MCF 10A (cell line): ENCODE data around the gene TM4SF20. TPM values are rescaled to one million over a fixed set of nuclear protein-coding genes. Genes with fewer than 3 reads are reported as not detected.

ENCODE experiments used
- BruUV-seq: library from RNA; stranded (reverse); fragments of 400-500 nt; replicated peaks from 2 replicates; lab custom pipeline; 2021; lab: Mats Ljungman, UMichigan
- CTCF ChIA-PET: fragments of 300-600 bp; sonication (Branson Sonifier 250); formaldehyde crosslinking; extraction: SDS; loops from one replicate; lab custom pipeline; 2021; ENCODE audit warnings: antibody characterized with exemption, inconsistent platforms; lab: Yijun Ruan, JAX
- POLR2A ChIA-PET: fragments of 300-600, 350-650 bp; sonication (Branson Sonifier 250); formaldehyde crosslinking; extraction: SDS; loops from one replicate; lab custom pipeline; 2020; ENCODE audit warnings: antibody characterized with exemption, inconsistent platforms; lab: Yijun Ruan, JAX
- DNase-seq: peaks from one replicate; pipeline ENCODE4 v3.0.0-alpha.2; 2018; ENCODE audit not compliant: unreplicated experiment
- H3K27ac Mint-ChIP-seq: one replicate; pipeline ENCODE4 v1.8.0; 2022; ENCODE audit warnings: mild to moderate bottlenecking, low read depth, mixed read lengths; ENCODE audit not compliant: unreplicated experiment
- H3K27me3 Mint-ChIP-seq: one replicate; pipeline ENCODE4 v1.8.0; 2022; ENCODE audit warnings: mixed read lengths; ENCODE audit not compliant: insufficient read depth, unreplicated experiment
- H3K36me3 Mint-ChIP-seq: one replicate; pipeline ENCODE4 v1.8.0; 2022; ENCODE audit warnings: mild to moderate bottlenecking, moderate library complexity, mixed read lengths; ENCODE audit not compliant: insufficient read depth, unreplicated experiment
- H3K4me1 Mint-ChIP-seq: one replicate; pipeline ENCODE4 v1.8.0; 2022; ENCODE audit warnings: mixed read lengths; ENCODE audit not compliant: insufficient read depth, unreplicated experiment
- H3K4me3 Mint-ChIP-seq: one replicate; pipeline ENCODE4 v1.8.0; 2022; ENCODE audit warnings: mild to moderate bottlenecking, moderate library complexity, mixed read lengths; ENCODE audit not compliant: unreplicated experiment
- H3K9me3 Mint-ChIP-seq: one replicate; pipeline ENCODE4 v1.8.0; 2022; ENCODE audit warnings: mixed read lengths; ENCODE audit not compliant: unreplicated experiment
- CTCF ChIP-seq: fragments of 200-600 bp; IDR thresholded peaks from one replicate; pipeline ENCODE4 v1.8.0; 2022; ENCODE audit warnings: antibody characterized with exemption, mild to moderate bottlenecking; ENCODE audit not compliant: unreplicated experiment
- intact Hi-C: fragments of 100-400 bp; cut with micrococcal nuclease; formaldehyde crosslinking; loops from 2 replicates; pipeline ENCODE4 v1.14.1; 2022
- total RNA-seq: library from RNA; stranded (reverse); gene quantifications from 2 replicates; pipeline ENCODE4 v1.2.3, GENCODE V29; 2022

The TM4SF20 gene
- total RNA-seq, 1 experiment from 2014 or later = not detected

GRCh38 chr2:227344231-227344630 is 34.9 kb downstream of the TM4SF20 start:
- H3K27ac Mint-ChIP-seq = no peak overlapping the region
- ChIA-PET CTCF (no interaction called here), POLR2A (no interaction called here)
- no peak for TF ChIP-seq CTCF
- BruUV-seq = no TSS peak
- H3K36me3 Mint-ChIP-seq = peaks cover 61% of the 10 kb centered on the region
- intact Hi-C loops = no loop called here
- H3K27me3 Mint-ChIP-seq = no peaks in the 10 kb centered on the region
- H3K4me1 Mint-ChIP-seq = no peaks in the 10 kb centered on the region
- no peak for DNase-seq
- no peak overlapping the region for H3K4me3 Mint-ChIP-seq
- no peaks in the 10 kb centered on the region for H3K9me3 Mint-ChIP-seq

- Mint-ChIP-seq H3K4me1 (no peaks in the 10 kb centered on the region), H3K9me3 (no peaks in the 10 kb centered on the region), H3K4me3 (no peak overlapping the region), H3K36me3 (peaks cover 60% of the 10 kb centered on the region), H3K27me3 (no peaks in the 10 kb centered on the region), H3K27ac (no peak overlapping the region)
- intact Hi-C loops = no loop called here
- BruUV-seq = no TSS peak
- TF ChIP-seq CTCF = no peak
- POLR2A ChIA-PET = interaction anchor here (0.7 to 1.0 kb wide), 2 partner anchors 10 to 18 kb away, joined by 3 read pairs; no protein-coding TSS in a partner anchor
- CTCF ChIA-PET = interaction anchor here (0.5 kb wide), 1 partner anchor 20 kb away, joined by 3 read pairs; no protein-coding TSS in a partner anchor
- no peak for DNase-seq
Measured at GRCh38 chr2:227341553-227341952, 37.6 kb downstream of the TM4SF20 start.

GRCh38 chr2:227340106-227340505 is 39.0 kb downstream of the TM4SF20 start:
- Mint-ChIP-seq H3K9me3 (no peaks in the 10 kb centered on the region), H3K4me1 (no peaks in the 10 kb centered on the region), H3K4me3 (no peak overlapping the region), H3K27ac (no peak overlapping the region), H3K27me3 (no peaks in the 10 kb centered on the region), H3K36me3 (peaks cover 73% of the 10 kb centered on the region)
- CTCF ChIA-PET = interaction anchor here (0.7 kb wide), 2 partner anchors 8 to 69 kb away, joined by 3 read pairs; no protein-coding TSS in a partner anchor
- TF ChIP-seq CTCF = no peak
- BruUV-seq = no TSS peak
- intact Hi-C loops = no loop called here
- DNase-seq = no peak
- POLR2A ChIA-PET = interaction anchor here (1.3 to 1.4 kb wide), 2 partner anchors 9 to 16 kb away, joined by 3 read pairs; no protein-coding TSS in a partner anchor

- Mint-ChIP-seq H3K36me3 (peaks cover 81% of the 10 kb centered on the region), H3K27me3 (no peaks in the 10 kb centered on the region), H3K4me3 (no peak overlapping the region), H3K27ac (no peak overlapping the region), H3K4me1 (no peaks in the 10 kb centered on the region), H3K9me3 (no peaks in the 10 kb centered on the region)
- no peak for DNase-seq
- CTCF ChIA-PET = no interaction called here
- POLR2A ChIA-PET = interaction anchor here (0.6 to 1.4 kb wide), 4 partner anchors 8 to 373 kb away, joined by 3 to 4 read pairs (median 3); no protein-coding TSS in a partner anchor
- intact Hi-C loops = no loop called here
- TF ChIP-seq CTCF = no peak
- no TSS peak for BruUV-seq
Measured at GRCh38 chr2:227339098-227339599, 40.0 kb downstream of the TM4SF20 start.
